Measurements from ENCODE around the gene CYBA.

DNA sequence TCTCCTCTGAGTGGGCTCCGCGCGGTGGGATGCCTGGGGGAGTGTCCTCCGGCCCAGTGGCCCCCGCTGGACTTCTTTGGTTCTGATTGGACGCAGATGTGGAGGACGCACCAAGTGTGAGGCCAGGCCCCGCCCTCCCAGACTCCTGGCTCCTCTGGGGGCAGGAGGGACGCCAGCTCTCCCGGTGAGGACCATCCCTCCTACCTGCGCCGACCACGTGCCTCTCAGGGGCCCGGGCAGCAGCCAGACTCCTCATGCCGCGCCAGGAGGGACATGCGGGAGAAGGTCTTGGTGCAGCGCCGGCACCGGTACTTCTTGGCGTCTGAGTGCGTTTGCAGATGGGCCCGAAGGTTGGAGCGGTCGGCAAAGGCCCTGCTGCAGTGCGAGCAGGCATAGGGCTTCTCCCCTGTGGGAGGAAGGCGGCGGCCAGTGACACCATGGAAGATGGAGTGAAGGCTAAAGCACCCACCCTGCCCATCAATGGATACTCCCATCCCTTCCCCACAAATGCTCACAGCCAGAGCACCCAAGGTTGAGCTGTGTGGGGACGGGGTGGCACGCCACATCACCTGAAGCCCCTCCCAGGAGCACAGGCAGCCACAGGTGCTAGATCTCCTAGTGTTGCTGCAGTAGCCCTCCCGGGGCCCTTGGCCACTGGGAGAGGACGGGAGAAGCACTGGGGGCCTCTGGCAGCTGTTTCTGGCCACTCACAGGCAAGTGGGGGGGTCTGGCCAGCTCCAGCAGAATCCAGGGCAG lies 27.5 kb upstream of the CYBA start:
- TF ChIP-seq POLR2A (IDR thresholded peaks at IDR 0.05; ENCODE audit: low read depth, low read length): no peak
- TF ChIP-seq, protein P1, sequence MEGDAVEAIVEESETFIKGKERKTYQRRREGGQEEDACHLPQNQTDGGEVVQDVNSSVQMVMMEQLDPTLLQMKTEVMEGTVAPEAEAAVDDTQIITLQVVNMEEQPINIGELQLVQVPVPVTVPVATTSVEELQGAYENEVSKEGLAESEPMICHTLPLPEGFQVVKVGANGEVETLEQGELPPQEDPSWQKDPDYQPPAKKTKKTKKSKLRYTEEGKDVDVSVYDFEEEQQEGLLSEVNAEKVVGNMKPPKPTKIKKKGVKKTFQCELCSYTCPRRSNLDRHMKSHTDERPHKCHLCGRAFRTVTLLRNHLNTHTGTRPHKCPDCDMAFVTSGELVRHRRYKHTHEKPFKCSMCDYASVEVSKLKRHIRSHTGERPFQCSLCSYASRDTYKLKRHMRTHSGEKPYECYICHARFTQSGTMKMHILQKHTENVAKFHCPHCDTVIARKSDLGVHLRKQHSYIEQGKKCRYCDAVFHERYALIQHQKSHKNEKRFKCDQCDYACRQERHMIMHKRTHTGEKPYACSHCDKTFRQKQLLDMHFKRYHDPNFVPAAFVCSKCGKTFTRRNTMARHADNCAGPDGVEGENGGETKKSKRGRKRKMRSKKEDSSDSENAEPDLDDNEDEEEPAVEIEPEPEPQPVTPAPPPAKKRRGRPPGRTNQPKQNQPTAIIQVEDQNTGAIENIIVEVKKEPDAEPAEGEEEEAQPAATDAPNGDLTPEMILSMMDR (conservative IDR thresholded peaks at IDR 0.05; ENCODE audit: low read depth, low read length): no peak
- TF ChIP-seq MAFK (IDR thresholded peaks at IDR 0.05; ENCODE audit: low read depth, low read length): no peak
- no peak for TF ChIP-seq CEBPB (IDR thresholded peaks at IDR 0.05; ENCODE audit: low read depth, low read length)
- no peak for TF ChIP-seq RFX5 (IDR thresholded peaks at IDR 0.05; ENCODE audit: low read depth, low read length)

Data from IMR-90 (cell line).